Measurements from ENCODE around the gene CCDC158. TPM values are rescaled to one million over a fixed set of nuclear protein-coding genes. Genes with fewer than 3 reads are reported as not detected.

CCDC158 gene
- total and polyA plus RNA-seq, 7 donors, result 0.17 to 0.32 (median 0.17) TPM; not detected in 4

DNA sequence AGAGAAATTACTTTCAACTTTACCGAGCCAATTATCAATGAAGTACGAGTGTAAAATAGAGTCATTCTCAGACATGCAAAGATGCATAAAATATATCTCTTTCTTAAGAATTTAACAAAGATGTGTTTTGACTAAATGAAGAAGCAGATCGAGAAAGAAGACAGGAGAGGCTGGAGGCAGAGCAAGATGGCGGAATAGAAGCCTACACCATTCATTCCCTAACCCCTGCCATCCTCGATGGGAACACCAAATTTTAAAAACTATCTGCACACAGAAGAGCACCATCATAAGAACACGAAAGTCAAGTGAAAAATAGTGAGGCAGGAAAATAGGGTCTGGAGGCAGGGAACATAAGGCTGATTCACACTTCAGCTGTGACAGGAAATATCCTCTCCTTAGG is 35.0 kb downstream of the CCDC158 start:
- H3K36me3 ChIP-seq (ENCODE audit: insufficient read depth in 1 of 2, low read depth in 1 of 2), result no peaks in the 10 kb centered on the region
- no peaks in the 10 kb centered on the region for H3K27me3 ChIP-seq (ENCODE audit: insufficient read depth in 3 of 3, low read length in 2 of 3)
- H3K4me3 ChIP-seq, result no peak overlapping the region
- peaks cover 6% of the 10 kb centered on the region for H3K9me3 ChIP-seq
- no peaks in the 10 kb centered on the region for H3K4me1 ChIP-seq
- ATAC-seq (no peak), DNase-seq (no peak)
- intact Hi-C loops (cut with DNase I), result no loop called here
- WGBS, 3 donors, result 88 to 90% (median 89%) methylated on average over 6 of the region's 6 CpGs
- TF ChIP-seq, protein P1, sequence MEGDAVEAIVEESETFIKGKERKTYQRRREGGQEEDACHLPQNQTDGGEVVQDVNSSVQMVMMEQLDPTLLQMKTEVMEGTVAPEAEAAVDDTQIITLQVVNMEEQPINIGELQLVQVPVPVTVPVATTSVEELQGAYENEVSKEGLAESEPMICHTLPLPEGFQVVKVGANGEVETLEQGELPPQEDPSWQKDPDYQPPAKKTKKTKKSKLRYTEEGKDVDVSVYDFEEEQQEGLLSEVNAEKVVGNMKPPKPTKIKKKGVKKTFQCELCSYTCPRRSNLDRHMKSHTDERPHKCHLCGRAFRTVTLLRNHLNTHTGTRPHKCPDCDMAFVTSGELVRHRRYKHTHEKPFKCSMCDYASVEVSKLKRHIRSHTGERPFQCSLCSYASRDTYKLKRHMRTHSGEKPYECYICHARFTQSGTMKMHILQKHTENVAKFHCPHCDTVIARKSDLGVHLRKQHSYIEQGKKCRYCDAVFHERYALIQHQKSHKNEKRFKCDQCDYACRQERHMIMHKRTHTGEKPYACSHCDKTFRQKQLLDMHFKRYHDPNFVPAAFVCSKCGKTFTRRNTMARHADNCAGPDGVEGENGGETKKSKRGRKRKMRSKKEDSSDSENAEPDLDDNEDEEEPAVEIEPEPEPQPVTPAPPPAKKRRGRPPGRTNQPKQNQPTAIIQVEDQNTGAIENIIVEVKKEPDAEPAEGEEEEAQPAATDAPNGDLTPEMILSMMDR (IDR thresholded peaks at IDR 0.05), result no peak
- no peak overlapping the region for H3K27ac ChIP-seq

DNA sequence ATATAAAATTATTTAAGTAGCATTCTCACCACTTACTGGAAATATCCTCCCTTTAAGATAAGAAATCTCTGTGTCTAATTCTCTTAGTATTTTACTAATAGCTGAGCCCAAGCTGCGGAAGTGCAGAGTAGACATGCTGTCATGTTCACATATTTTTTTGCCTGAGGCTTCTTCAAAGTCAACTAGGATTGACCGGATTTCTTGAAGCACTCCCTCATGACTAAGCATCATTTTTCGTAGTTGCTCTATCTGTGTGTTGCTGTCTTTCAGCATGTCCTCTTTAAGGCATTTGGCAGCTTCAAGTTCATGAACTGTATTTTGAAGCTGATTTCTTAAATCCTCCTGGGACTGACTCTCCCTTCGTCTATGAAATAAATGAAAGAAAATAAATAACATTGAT is 36.9 kb downstream of the CCDC158 start:
- intact Hi-C loops (cut with DNase I), result no loop called here
- WGBS, 3 donors, result 55 to 62% (median 56%) methylated on average over 4 of the region's 4 CpGs
- H3K9me3 ChIP-seq, result no peaks in the 10 kb centered on the region
- TF ChIP-seq, protein P1 (IDR thresholded peaks at IDR 0.05), result no peak
- ATAC-seq, result no peak
- H3K4me3 ChIP-seq, result no peak overlapping the region
- no peak for DNase-seq
- H3K36me3 ChIP-seq (ENCODE audit: insufficient read depth in 1 of 2, low read depth in 1 of 2), result no peaks in the 10 kb centered on the region
- H3K27me3 ChIP-seq (ENCODE audit: insufficient read depth in 3 of 3, low read length in 2 of 3), result no peaks in the 10 kb centered on the region
- H3K27ac ChIP-seq, result no peak overlapping the region
- H3K4me1 ChIP-seq, result no peaks in the 10 kb centered on the region

DNA sequence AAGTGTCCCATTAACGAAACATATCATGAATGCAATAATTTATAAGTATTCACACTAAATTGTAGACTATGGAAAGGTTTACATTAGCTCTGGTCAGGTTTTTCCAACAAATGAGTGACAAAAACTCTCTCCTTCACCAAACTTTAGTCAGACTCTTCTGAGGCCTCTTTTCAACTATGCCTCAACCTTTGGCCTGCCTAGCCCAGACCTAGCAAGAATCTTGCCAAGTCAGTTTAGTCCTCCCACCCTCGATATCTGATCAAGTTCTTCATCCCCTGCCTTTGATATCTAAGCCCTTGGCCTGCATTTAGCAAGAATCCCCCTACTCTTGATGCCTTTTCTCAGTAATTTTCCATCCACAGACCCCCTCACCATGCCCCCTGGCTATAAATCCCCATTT is 37.9 kb downstream of the CCDC158 start:
- Histone ChIP-seq H3K4me3 (no peak overlapping the region), H3K9me3 (no peaks in the 10 kb centered on the region), H3K4me1 (no peaks in the 10 kb centered on the region), H3K27me3 (ENCODE audit: insufficient read depth in 3 of 3, low read length in 2 of 3) (no peaks in the 10 kb centered on the region), H3K36me3 (ENCODE audit: insufficient read depth in 1 of 2, low read depth in 1 of 2) (no peaks in the 10 kb centered on the region), H3K27ac (no peak overlapping the region)
- ATAC-seq (no peak), DNase-seq (no peak)
- WGBS, 3 donors, result 80 to 83% (median 81%) methylated on average over 2 of the region's 2 CpGs
- intact Hi-C loops (cut with DNase I), result no loop called here
- TF ChIP-seq, protein P1 (IDR thresholded peaks at IDR 0.05), result no peak

DNA sequence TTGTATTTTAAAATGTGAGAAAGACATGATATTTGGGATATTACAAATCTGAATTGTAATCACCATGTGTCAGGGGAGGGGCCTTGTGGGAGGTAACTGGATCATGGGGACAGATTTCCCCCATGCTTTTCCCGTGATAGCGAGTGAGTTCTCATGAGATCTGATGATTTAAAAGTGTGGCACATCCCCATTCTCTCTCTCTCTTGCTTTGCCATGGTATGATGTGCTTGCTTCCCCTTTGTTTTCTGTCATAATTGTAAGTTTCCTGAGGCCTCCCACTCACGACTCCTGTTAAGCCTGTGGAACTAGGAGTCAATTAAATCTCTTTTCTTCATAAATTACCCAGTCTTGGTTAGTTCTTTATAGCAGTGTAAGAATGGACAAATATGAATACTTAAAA is 39.0 kb downstream of the CCDC158 start:
- intact Hi-C loops (cut with DNase I), result no loop called here
- Histone ChIP-seq H3K4me3 (no peak overlapping the region), H3K36me3 (ENCODE audit: insufficient read depth in 1 of 2, low read depth in 1 of 2) (no peaks in the 10 kb centered on the region), H3K4me1 (no peaks in the 10 kb centered on the region), H3K27me3 (ENCODE audit: insufficient read depth in 3 of 3, low read length in 2 of 3) (no peaks in the 10 kb centered on the region), H3K9me3 (no peaks in the 10 kb centered on the region), H3K27ac (no peak overlapping the region)
- TF ChIP-seq, protein P1 (IDR thresholded peaks at IDR 0.05), result no peak
- no peak for DNase-seq
- 83 to 88% (median 87%) methylated on average over 3 of the region's 3 CpGs for WGBS, 3 donors
- no peak for ATAC-seq

DNA sequence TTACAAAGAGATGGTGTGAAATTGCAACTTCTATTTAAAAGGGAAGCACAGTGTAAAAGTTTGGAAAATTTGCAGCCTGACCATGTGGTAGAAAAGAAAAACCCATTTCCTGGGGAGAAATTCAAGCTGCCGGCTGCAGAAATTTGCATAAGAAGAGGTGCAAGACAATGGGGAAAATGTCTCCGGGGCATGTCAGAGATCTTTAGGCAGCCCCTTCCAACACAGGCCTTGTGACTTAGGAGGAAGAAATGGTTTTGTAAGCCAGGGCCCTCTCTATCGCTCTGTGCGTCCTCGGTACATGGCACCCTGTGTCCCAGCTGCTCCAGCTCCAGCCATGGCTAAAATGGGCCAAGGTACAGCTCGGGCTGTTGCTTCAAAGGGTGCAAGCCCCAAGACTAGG is 40.4 kb downstream of the CCDC158 start:
- TF ChIP-seq, protein P1 (IDR thresholded peaks at IDR 0.05), result no peak
- H3K36me3 ChIP-seq (ENCODE audit: insufficient read depth in 1 of 2, low read depth in 1 of 2), result no peaks in the 10 kb centered on the region
- no peaks in the 10 kb centered on the region for H3K27me3 ChIP-seq (ENCODE audit: insufficient read depth in 3 of 3, low read length in 2 of 3)
- H3K9me3 ChIP-seq, result no peaks in the 10 kb centered on the region
- DNase-seq (no peak), ATAC-seq (no peak)
- WGBS, 3 donors, result 90 to 95% (median 93%) methylated on average over 6 of the region's 6 CpGs
- intact Hi-C loops (cut with DNase I), result no loop called here
- H3K4me1 ChIP-seq, result no peaks in the 10 kb centered on the region
- H3K27ac ChIP-seq, result no peak overlapping the region
- H3K4me3 ChIP-seq, result no peak overlapping the region

Data from psoas muscle (tissue), 8 donors.